Measurements from ENCODE around the gene ITGA5.

The ITGA5 gene

GRCh38 chr12:54383041-54383609, 35.9 kb downstream of the ITGA5 start:
- DNase-seq (ENCODE audit: low spot score): no peak
- Histone ChIP-seq H3K4me3 (no peak overlapping the region), H3K27ac (peak overlapping the region in 1 of 2 donors; percentile 30)
- TF ChIP-seq, protein P1, sequence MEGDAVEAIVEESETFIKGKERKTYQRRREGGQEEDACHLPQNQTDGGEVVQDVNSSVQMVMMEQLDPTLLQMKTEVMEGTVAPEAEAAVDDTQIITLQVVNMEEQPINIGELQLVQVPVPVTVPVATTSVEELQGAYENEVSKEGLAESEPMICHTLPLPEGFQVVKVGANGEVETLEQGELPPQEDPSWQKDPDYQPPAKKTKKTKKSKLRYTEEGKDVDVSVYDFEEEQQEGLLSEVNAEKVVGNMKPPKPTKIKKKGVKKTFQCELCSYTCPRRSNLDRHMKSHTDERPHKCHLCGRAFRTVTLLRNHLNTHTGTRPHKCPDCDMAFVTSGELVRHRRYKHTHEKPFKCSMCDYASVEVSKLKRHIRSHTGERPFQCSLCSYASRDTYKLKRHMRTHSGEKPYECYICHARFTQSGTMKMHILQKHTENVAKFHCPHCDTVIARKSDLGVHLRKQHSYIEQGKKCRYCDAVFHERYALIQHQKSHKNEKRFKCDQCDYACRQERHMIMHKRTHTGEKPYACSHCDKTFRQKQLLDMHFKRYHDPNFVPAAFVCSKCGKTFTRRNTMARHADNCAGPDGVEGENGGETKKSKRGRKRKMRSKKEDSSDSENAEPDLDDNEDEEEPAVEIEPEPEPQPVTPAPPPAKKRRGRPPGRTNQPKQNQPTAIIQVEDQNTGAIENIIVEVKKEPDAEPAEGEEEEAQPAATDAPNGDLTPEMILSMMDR (IDR thresholded peaks at IDR 0.05): no peak

GRCh38 chr12:54381136-54381535, 37.9 kb downstream of the ITGA5 start:
- no peak for DNase-seq (ENCODE audit: low spot score)
- TF ChIP-seq, protein P1 (IDR thresholded peaks at IDR 0.05): no peak
- Histone ChIP-seq H3K27ac (no peak overlapping the region), H3K4me3 (no peak overlapping the region)

DNA sequence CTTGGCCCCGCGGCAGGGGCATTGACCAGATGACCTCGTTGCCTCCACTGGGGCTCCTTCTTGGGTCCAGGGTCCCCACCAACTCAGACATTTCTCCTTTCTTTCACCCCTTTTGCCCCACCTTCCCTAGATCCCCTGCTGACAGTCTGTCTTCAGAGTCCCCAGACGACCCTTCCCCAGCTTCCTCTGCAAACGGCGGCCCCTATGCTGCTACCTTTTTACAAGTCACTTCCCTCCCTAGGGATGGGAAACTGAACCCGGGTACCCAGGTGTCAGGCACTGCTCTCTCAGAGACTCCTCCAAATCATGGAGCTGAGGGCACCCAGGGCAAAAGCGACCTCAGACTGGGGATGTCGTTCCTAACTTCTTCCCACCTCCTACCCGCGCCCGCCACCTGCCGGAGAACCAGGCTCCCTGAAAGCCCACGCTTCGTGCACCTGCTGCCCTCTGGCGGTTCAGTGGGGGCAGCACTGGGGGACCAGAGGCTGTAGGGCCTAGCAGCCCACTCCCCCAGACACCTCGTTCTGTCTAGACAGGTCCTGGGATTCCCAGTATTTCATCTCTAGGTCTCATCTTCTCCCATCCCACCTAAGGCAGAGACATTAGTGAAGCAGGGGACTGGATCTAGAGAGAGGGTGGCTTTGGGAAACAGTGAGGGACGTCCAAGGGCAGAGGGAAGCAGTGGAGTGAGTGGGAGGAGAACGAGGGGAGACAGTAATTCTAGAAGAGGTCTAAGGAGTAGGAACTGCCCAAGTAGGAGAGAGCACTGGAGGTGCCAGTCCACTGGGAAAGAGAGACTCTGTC, 39.5 kb downstream of the ITGA5 start:
- peak overlapping the region; percentile 25 to 87 for H3K27ac ChIP-seq
- DNase-seq (ENCODE audit: low spot score): peak; percentile 92
- H3K4me3 ChIP-seq: peak overlapping the region; percentile 77
- TF ChIP-seq, protein P1 (IDR thresholded peaks at IDR 0.05): peak; percentile 100

GRCh38 chr12:54378796-54379397, 40.2 kb downstream of the ITGA5 start:
- DNase-seq (ENCODE audit: low spot score): peak; percentile 76
- peak overlapping the region; percentile 77 for H3K4me3 ChIP-seq
- peak overlapping the region; percentile 25 to 87 for H3K27ac ChIP-seq
- TF ChIP-seq, protein P1 (IDR thresholded peaks at IDR 0.05): no peak

GRCh38 chr12:54377797-54378515, 41.1 kb downstream of the ITGA5 start:
- H3K27ac ChIP-seq: peak overlapping the region in 1 of 2 donors; percentile 87
- no peak for DNase-seq (ENCODE audit: low spot score)
- TF ChIP-seq, protein P1 (IDR thresholded peaks at IDR 0.05): no peak
- H3K4me3 ChIP-seq: peak overlapping the region; percentile 77

DNA sequence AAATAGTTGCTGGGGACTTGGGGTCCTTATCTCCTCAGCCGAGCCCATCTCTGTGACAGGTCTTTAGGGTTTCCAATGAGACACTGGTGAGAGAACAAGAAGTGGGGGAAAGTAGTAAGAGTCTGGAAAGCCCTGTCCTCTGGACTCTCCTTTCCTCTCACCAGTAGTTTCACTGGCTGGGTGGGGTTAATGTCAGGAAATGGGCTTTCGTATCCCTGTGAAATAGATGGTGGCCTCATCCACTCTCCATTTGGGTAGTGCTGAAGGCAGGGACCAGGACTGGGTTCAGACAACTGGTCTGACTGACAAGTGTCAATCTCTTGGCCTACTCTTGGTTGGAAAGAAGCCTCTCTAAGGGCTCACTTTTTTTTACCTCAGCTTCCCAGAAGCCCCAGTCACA, 42.1 kb downstream of the ITGA5 start:
- no peak for DNase-seq (ENCODE audit: low spot score)
- Histone ChIP-seq H3K4me3 (no peak overlapping the region), H3K27ac (peak overlapping the region; percentile 16 to 87)
- TF ChIP-seq, protein P1 (IDR thresholded peaks at IDR 0.05): no peak

All from coronary artery (tissue), 2 donors.